Effector CD4-positive, alpha-beta T cell (primary cell): ENCODE results near the gene KMT2E.
"Not testable (repeated sequence)": the region's sequence is repeated elsewhere in the genome, so short reads cannot be mapped to it uniquely, and the experiment has no call there.

Experiments
- DNase-seq: peaks from one replicate; pipeline ENCODE4 v3.0.0-alpha.2; 2020

KMT2E gene

DNA sequence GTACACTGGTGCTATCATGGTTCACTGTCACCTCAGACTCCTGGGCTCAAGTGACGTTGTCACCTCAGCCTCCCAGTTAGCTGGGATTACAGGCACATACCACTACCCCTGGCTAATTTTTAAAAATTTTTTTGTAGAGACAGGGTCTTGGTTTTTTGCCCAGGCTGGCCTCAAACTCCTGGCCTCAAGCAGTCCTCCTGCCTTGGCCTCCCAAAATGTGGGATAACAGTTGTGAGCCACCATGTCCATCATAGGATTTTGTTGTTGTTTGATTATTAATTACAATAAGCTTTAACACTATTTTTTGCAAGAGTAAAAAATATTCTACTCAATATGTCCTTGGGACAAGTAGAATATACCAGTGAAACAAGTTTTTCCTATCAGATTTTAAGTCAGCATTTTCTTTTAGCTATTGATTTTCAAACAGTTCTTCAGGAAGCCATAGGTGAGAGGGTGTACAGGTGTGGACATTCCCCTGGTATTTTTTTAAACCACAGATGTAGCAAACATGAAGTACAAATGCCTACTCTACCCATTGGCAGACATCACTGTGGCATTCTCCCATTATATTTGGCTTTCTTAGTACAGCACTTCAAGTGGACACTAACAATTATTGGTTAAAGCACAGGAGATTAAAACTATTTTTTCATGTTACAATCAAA lies 18.7 kb downstream of the KMT2E start:
- DNase-seq = no peak

DNA sequence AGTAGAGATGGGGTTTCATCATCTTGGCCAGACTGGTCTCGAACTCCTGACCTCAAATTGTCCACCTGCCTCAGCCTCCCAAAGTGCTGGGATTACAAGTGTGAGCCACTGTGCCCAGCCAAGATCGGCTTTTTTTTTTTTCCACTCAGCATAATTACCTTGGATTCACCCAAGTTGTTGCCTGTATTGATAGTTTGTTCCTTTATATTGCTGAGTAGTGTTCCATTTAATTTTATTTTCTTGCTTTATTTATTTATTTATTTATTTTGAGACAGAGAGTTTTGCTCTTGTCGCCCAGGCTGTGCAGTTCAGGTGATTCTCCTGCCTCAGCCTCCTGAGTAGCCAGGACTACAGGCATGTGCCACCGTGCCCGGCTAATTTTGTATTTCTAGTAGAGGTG lies 21.3 kb downstream of the KMT2E start:
- no peak for DNase-seq

DNA sequence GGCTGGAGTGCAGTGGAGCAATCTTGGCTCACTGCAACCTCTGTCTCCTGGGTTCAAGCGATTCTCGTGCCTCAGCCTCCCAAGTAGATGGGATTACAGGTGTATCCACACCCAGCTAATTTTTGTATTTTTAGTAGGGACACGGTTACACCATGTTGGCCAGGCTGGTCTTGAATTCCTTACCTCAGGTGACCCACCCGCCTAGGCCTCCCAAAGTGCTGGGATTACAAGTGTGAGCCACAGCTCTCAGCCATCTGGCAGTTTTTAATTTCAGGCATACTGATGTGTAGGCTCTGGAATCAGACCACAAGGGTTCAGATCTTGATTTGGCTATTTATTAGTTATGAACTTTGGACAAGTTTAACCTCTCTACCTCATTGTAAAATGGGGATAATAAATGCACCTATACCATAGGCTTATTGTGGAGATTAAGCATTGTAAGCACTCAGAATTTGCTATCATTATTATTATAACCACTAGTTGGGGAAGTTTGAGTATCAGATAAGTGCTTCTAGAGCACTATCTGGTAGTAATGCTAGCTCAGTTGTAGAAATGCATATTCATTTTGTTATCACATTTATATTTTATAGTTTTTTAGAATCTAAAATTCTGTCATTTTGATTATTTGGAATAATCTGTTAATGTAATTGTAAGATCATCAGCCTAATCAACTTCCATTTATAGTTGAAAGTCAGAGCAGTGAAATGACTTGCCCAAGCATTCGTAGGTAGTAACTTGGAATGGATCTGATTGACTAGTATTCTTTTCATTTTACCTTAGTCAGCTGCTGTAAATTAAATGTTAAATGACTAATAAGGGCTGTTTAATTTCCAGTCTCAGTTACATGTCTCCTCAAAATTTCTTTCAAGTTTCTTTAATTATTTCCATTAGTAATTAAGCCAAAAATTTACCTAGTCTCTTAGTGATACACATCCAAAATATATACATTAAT lies 22.5 kb downstream of the KMT2E start:
- DNase-seq = no peak

DNA sequence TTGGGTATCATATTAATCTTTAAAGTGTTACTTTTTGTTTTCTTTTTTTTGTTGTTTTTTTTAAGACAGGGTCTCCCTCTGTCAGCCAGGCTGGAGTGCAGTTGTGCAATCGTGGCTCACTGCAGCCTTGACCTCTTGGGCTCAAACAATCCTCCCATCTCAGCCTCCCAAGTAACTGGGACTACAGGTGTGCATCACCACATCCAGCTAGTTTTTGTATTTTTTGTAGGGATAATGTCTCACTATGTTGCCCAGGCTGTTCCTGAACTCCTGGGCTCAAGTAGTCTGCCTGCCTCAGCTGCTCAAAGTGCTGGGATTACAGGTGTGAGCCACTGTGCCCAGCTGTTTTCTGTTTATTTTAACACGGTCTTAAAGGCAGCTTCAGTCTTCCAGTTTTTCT lies 23.3 kb downstream of the KMT2E start:
- no peak for DNase-seq

DNA sequence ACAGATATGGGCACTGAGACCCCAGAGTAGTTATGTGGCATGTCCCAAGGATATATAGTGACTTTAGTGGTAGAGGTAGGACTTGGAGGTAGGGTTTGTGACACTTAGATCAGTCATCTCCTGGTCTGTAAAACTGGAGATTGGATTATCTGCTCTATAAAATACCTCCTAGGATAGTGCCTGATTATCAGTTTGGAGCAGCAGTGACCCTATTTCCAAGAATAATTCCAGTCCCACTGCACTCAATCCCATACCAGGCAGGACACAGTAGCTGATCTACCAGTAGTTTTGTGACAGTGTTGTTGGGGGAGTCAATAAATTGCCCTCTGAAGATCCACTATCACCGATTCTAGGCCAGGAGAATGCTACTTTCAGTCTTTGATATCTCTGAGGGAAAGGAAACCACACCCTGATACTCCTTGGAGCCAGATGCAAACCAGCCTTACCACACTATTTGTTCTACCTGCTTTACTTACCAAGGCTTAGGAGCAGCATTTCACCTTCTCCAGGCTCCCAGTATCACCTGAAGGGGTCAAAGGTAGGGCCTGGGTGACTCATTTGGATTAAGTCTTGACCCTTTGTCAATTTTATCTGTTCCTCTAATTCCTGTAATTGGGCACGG lies 30.6 kb downstream of the KMT2E start:
- DNase-seq = no peak

DNA sequence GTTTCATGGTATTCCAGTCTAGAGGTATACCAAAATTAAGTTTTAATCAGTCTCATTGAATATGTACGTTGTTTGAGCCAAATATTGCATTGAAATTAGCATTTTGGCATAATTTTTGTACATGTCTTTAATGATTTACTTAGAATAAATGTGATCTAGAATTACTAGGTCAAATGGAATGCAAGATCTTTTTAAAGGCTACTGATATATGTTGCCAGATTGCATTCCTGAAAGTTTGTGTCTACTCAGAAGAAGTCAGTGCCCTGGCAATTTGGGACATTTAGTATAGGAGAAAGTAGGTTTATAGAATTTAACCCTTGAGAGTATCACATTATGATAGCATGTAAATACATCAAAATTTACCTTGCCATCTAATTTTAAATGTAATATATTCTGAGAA lies 32.4 kb downstream of the KMT2E start:
- no peak for DNase-seq

DNA sequence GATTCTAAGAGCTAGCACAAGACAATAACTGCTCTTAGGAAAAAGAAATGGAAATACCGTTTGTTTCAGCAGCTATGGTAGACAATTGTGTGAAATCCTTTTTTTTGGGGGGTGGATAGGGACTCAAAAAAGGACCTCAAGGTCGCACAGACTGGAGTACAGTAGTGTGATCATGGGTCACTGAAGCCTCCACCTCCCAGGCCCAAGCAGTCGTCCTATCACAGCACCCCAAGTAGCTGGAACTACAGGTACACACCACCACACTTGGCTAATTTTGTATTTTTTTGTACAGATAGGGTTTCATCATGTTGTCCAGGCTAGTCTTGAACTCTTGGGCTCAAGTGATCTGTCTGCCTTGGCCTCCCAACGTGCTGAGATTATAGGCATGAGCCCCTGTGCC lies 33.9 kb downstream of the KMT2E start:
- no peak for DNase-seq

DNA sequence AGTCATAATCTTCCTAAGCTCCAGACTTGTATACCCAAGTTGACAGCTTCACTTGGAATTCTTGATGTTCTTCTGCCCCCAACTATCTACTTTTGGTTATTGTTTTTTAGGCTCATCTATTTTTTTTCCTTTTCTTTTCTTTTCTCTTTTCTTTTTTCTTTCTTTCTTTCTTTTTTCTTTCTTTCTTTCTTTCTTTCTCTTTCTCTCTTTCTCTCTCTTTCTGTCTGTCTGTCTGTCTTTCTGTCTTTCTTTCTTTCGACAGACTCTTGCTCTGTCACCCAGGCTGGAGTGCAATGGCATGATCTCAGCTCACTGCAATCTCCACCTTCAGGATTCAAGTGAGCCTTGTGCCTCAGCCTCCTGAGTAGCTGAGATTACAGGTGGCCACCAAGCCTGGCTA lies 36.5 kb downstream of the KMT2E start:
- no peak for DNase-seq

DNA sequence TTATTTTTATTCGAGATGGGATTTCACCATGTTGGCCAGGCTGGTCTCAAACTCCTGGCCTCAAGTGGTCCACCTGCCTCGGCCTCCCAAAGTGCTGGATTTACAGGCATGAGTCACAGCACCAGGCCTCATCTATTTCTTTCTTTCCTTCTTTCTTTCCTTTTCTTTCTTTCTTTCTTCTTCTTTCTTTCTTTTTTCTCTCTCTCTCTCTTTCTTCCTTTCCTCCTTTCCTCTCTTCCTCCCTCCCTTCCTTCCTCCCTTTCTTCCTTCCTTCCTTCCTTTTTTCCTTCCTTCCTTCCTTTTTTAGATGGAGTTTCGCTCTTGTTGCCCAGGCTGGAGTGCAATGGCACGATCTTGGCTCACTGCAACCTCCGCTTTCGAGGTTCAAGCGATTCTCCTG lies 36.9 kb downstream of the KMT2E start:
- DNase-seq = not testable (repeated sequence)

DNA sequence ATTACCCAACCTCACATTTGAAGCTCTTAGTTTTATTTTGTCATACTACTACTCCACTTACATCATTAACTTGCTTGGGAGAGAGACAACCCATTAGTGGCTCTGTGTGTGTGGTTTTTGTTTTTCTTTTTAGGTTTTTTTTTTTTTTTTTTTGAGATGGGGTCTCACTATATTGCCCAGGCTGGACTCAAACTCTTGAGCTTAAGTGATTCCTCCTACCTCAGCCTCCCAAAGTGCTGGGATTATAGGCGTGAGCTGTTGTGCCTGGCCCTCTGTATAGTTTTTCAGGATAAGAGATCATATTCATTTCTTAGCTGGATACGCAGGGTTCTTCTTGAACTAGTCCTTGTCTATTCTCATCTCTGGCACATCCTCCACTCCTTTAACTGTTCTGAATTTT lies 41.1 kb downstream of the KMT2E start:
- DNase-seq = no peak

DNA sequence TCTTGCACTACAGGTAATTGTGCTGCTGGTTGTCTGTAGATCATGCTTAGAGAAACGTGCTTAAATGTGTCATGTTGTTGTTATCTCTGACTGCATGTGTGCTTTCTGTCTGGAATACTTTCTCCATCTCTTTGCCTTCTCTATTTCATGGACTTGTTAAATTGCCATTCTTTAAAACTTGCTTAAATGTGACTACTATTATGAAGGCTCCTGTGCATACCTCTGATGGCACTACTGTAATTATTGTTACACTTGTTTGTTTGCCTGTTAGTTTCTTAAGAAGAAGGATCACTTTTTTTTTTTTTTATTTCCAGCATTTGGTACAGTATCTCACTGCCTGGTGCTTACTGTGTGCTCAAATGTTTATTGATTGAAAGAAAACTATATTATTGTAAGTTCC lies 41.6 kb downstream of the KMT2E start:
- no peak for DNase-seq

DNA sequence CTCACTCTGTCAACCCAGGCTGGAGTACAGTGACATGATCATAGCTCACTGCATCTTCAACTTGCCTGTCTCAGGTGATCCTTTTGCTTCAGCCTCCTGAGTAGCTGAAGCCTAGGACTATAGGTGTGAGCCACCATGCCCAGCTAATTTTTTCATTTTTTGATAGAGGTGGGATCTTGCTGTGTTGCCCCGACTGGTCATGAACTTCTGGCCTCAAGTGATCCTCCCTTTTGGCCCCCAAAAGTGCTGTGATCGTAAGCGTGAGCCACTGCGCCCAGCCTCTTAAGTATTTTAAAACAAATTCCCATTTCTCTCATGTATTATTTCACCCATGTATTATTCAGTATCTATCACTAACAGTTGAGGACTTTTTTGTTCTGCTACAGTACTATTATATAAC lies 43.5 kb downstream of the KMT2E start:
- no peak for DNase-seq

DNA sequence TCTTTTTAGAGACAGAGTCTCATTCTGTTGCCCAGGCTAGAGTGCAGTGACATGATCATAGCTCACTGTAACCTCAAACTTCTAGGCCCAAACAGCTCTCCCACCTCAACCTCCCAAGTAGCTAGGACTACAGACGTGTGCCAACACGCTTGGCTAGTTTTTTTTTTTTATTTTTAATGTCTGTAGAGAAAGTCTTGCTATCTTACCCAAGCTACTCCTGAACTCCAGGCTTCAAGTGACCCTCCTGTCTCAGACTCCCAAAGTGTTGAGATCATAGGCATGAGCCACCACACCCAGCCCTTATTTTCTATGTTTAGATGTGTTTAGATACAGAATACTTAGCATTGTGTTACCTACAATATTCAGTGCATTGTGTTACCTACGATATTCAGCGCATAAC lies 46.4 kb downstream of the KMT2E start:
- DNase-seq = no peak

DNA sequence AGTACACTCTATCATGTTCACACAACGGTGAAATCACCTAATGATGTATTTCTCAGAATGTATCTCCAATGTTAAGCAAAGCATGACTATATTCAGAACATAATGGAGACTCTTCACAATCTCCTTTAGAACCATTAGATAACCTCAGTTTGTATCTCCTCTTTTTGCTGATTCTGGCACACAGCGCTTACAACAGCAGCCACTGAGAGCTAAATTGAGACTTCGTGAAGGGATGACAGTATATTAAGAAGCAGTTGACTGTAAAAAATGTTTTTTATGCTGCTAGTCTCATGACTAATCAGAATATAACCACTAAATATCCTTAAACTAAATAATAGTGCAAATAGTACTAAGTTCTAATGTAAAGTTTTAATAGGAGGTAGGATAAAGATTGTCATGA lies 46.9 kb downstream of the KMT2E start:
- no peak for DNase-seq

DNA sequence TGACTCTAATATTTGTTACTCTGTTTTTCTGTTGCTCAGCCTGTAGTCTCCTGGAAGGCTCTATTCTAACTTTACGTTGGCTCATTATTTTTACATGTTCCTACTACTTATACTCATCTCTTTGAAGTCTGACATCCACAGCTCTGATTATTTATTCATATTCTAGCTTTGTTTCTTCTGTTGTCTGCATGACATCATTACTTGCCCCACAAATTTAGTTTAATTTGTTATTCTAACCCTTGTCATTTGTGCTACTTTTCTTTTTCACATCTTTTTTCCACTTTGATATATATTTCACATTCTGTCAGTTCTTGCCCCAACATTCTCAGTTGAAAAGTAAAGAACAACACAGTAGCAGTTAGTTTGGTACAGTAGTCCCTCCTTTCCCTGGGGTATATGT lies 51.1 kb downstream of the KMT2E start:
- no peak for DNase-seq

DNA sequence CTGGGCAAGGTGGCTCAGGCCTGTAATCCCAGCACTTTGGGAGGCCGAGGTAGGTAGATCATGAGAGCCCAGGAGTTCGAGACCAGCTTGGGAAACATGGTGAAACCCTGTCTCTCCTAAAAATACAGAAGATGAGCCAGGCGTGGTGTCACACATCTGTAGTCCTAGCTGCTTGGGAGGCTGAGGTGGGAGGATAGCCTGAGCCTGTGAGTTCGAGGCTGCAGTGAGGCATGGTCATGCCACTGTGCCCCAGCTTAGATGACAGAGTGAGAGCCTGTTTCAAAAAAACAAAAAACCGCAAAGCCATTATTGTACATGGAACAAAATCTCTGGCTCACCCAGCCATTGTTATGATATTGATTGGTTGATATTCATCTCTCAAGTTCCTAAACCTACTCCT lies 53.7 kb downstream of the KMT2E start:
- no peak for DNase-seq

DNA sequence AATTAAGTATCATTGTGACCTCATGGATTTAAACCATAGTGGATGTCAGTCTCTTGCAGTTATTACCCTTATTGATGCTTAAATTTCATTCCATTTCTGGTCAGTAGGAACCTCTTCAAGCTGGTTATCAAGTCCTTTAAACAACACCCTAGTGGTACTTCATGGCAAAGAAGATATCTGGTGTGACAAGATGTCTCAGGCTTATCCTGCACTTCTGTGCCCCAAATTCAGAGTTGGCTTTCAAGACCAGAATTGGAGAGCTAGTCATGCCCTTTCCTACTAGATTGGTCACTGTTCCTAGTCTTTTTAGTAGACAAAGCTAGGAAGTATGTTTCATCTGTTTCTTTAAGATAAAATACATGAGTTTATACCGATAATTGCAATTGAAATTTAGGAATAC lies 54.9 kb downstream of the KMT2E start:
- DNase-seq = no peak

DNA sequence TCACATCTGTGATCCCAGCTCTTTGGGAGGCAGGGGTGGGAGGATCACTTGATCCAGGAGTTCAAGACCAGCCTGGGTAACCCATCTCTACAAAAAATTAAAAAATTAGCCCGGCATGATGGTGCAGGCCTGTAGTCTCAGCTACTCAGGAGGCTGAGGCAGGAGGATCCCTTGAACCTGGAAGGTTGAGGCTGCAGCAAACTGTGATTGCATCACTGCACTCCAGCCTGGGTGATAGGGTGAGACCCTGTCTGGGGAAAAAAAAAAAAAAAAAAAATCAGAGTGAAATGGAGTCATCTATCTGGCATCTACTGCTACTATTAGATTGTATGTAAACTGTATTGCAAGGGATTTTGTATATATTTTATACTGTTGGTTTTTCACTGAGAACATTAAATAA lies 59.1 kb downstream of the KMT2E start:
- DNase-seq = no peak

DNA sequence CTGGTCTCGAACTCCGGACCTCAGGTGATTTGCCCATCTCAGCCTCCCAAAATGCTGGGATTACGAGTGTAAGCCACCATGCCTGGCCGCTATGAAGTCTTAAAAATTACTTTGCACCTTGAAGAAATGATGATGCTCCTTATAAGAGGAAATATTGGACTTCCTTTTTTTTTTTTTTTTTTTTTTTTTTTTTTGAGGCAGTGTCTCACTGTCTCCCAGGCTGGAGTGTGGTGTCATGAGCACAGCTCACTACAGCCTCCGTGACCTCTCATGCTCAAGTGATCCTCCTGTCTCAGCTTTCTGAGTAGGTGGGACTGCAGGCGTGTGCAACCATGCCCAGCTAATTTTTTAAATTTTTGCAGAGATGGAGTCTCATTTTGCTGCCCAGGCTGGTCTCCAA lies 65.3 kb downstream of the KMT2E start:
- DNase-seq = no peak

DNA sequence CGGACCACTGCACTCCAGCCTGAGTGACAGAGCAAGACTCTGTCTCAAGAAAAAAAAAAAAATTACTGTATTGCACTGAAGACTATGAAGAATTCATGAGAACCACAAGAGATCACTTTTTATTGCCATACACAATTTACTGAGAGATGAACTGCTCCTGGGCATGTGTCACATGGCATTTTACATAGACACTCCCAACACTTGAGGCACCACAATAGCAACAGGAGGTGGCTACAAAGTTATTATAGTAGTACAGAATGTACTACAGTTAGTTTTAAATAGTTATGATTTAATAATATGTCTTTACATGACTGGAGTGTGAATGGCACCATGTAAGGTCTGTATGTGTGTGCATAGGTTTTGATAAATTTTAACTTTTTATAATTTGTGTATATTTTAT lies 70.6 kb downstream of the KMT2E start:
- no peak for DNase-seq

DNA sequence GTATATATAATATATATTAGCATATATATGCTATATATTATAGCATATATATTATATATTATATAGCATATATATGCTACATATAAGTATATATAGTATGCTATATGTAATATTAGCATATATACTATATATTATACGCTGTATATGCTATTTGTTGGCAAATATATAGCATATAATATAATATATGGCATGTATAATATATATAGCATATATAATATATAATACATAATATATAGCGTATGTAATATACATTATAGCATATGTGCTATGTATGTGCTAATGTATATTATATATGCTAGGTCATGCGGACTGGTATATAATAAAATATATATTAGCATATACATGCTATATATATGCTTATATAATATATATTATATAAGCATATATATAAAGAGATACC lies 72.8 kb downstream of the KMT2E start:
- no peak for DNase-seq

DNA sequence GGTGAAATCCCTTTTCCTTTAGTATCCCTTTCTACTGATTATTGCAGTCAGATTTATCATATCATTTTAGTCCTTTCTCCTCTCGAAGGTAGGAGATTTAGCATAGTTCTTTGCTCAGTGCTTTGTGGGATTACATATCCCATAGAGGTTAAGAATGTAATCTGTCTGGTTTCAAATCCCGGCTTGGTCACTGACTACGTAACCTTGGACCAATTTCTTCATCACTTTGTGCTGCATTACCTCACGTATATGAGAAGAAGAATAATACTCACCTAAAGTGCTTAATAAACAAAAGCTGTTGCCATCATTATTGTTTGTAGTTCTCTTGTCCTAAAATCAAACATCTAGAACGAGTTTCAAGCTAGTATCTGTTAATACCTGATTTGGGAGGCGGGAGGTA lies 74.0 kb downstream of the KMT2E start:
- no peak for DNase-seq

DNA sequence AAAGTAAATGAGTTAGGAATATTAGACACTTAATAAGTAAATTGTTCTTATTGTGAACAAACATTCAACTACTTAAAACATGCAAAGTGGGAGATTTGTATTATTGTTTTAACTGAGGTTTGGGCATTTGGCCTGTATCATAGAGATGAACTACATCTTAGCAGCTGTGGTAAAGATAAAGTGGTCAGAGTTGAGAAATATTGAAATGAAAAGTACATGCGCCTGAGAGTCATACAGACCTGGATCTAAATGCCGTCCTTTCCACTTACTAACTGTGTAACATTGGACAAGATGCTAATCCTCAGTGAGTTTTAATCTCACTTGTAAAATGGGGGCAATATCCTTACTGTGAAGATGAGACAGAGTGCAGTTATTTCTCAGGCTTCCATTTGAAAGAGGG lies 74.5 kb downstream of the KMT2E start:
- DNase-seq = no peak

DNA sequence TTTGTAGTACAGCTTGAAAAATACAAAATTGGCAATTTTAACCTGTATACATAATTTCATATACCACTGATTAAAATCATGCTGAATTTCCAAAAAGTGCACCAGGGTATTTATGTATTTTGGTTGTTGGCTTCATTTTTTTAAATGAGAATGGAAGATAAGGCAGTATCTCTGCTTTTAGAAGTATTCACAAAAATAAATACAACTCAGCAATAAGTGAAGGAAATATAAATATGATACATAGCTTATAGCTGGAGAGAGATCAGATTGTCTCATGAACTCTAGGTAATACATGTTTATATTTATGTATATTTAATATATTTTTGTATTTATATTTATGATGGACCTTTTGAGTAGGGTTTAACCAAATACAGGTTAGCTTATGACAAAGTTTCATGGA lies 81.0 kb downstream of the KMT2E start:
- no peak for DNase-seq
